Measurements from ENCODE around the gene QSOX2.
A peak's percentile ranks its signal among the peaks of the same experiment; 100 is the strongest.

Gene QSOX2

GRCh38 chr9:136228107-136228875 is 17.3 kb downstream of the QSOX2 start:
- DNase-seq (ENCODE audit: extremely low spot score, insufficient read length, low read depth): no peak
- no peak for FAIRE-seq

- DNase-seq (ENCODE audit: extremely low spot score, insufficient read length, low read depth): no peak
- FAIRE-seq: no peak
Observed at GRCh38 chr9:136226680-136227407, 18.8 kb downstream of the QSOX2 start.

GRCh38 chr9:136225748-136226679 is 19.6 kb downstream of the QSOX2 start:
- DNase-seq (ENCODE audit: extremely low spot score, insufficient read length, low read depth): peak; percentile 73
- FAIRE-seq: no peak

- DNase-seq (ENCODE audit: extremely low spot score, insufficient read length, low read depth) (no peak), FAIRE-seq (peak; percentile 97)
Observed at GRCh38 chr9:136225366-136225747, 20.3 kb downstream of the QSOX2 start.

- no peak for DNase-seq (ENCODE audit: extremely low spot score, insufficient read length, low read depth)
- no peak for FAIRE-seq
Observed at GRCh38 chr9:136223871-136224640, 21.6 kb downstream of the QSOX2 start.

- FAIRE-seq (no peak), DNase-seq (ENCODE audit: extremely low spot score, insufficient read length, low read depth) (no peak)
Observed at GRCh38 chr9:136222906-136223285, 22.7 kb downstream of the QSOX2 start.

GRCh38 chr9:136222166-136222905 is 23.3 kb downstream of the QSOX2 start:
- DNase-seq (ENCODE audit: extremely low spot score, insufficient read length, low read depth) (no peak), FAIRE-seq (no peak)

- DNase-seq (ENCODE audit: extremely low spot score, insufficient read length, low read depth) (no peak), FAIRE-seq (no peak)
Observed at GRCh38 chr9:136220017-136220729, 25.4 kb downstream of the QSOX2 start.

GRCh38 chr9:136219276-136219675 is 26.3 kb downstream of the QSOX2 start:
- DNase-seq (ENCODE audit: extremely low spot score, insufficient read length, low read depth) (no peak), FAIRE-seq (no peak)

- no peak for FAIRE-seq
Observed at GRCh38 chr9:136218673-136219072, 26.9 kb downstream of the QSOX2 start.

GRCh38 chr9:136218271-136218670 is 27.3 kb downstream of the QSOX2 start:
- no peak for DNase-seq (ENCODE audit: extremely low spot score, insufficient read length, low read depth)
- no peak for FAIRE-seq

More at GRCh38 chr9:136218673-136219072, 26.9 kb downstream of the QSOX2 start:
- no peak for DNase-seq (ENCODE audit: extremely low spot score, insufficient read length, low read depth)

GRCh38 chr9:136216541-136217244 is 28.9 kb downstream of the QSOX2 start:
- DNase-seq (ENCODE audit: extremely low spot score, insufficient read length, low read depth) (no peak), FAIRE-seq (no peak)

GRCh38 chr9:136213733-136214132 is 31.9 kb downstream of the QSOX2 start:
- DNase-seq (ENCODE audit: extremely low spot score, insufficient read length, low read depth) (no peak), FAIRE-seq (no peak)

GRCh38 chr9:136212345-136212950 is 33.2 kb downstream of the QSOX2 start:
- no peak for DNase-seq (ENCODE audit: extremely low spot score, insufficient read length, low read depth)
- no peak for FAIRE-seq

- FAIRE-seq: no peak
- DNase-seq (ENCODE audit: extremely low spot score, insufficient read length, low read depth): no peak
Observed at GRCh38 chr9:136211441-136212344, 33.9 kb downstream of the QSOX2 start.

- FAIRE-seq (no peak), DNase-seq (ENCODE audit: extremely low spot score, insufficient read length, low read depth) (no peak)
Observed at GRCh38 chr9:136211006-136211405, 34.6 kb downstream of the QSOX2 start.

Data from GM18507 (cell line).